HG03103 (cell line): ENCODE data around the gene IQCM.

Experiments
- ATAC-seq: cut with Tn5 transposase; IDR thresholded peaks from one replicate; pipeline ENCODE4 v1.9.1; 2021; ENCODE audit warnings: low read depth; ENCODE audit not compliant: unreplicated experiment

Gene IQCM

DNA sequence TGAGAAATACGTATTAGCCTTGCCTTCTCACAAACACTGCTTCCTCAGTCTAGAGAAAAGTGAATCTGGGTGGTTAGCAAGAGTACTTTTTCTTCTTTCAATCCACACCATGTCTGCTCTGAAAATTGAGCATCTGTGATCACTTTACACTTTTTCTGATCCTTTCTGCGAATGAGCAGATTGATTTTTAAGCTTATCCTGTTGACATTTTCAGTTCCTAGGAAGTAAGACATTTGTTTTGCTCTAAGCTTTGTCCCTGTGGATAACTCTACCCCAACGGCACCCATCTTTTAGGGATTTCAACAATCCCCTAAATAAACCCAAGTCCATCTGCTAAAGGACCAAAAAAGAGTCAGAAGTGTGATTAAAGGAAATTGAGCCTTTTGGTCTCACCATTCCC, 487.5 kb downstream of the IQCM start:
- ATAC-seq, result no peak

DNA sequence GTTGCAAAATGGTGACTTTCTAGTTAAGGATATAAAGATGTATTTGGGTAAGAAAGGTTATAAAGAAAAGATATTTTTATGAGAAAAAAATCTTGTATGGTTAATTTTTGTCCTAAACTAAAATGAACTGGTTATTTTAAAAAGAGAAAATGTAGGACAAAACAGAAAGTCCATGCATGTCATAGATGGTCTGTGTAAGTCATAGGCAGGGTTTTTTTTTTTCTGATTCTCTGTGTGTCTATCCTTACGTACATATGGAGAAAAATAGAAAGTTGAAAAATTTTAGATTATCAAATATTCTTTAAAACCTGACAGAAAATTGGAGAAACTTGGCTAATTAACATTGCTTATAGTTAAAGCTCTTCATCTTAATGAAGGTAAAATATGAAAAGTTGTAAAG, 493.4 kb downstream of the IQCM start:
- ATAC-seq, result no peak

DNA sequence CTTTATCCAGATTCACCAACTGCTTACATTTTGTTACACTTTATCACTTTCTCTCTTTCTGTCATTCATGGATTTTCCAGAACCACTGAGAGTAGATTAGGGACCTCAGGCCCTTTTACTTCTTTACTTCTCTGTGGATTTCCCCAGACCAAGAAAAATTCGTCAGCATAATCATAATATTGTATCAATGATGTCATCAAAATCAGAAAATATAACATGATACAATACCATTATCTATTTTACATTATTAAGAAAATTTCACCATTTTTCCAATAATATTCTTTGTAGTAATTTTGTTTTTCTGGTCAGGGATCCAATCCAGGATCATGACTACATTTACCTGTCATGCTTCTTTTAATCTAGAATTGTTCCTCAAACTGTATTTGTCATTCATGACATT, 494.2 kb downstream of the IQCM start:
- no peak for ATAC-seq

DNA sequence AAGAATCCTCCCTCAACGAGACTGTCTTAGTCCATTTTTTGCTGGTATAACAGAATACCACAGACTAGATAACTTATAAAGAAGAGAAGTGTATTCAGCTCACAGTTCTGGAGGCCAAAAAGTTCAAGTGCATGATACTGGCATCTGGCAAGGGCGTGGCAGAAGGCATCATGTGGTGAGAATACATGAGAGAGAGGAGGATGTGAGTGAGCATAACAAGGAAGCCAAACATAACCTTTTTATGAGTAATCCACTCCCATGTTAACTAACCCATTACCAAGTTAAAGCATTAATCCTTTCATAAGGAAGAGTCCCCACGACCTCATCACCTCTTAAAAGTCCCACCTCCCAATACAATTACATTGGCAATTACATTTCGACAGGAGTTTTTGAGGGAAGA, 504.6 kb downstream of the IQCM start:
- ATAC-seq, result no peak

DNA sequence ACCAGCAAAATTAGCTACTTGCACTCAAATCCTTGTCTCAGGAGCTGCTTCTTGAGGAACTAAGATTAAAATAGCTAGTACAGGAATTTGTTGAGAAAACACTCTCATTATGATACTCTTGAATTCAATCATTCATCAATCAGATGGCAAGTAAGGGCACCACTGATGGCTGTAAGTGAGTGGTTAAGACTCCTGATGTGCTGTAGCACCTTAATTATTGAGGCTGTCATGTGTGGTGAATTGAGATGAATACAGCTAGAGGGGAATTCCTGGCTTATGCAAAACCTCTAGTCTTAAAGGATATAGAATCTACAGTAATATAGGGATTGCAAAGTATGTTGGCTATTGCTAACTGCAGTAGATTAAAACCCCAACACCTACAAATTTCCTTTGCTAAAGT, 509.1 kb downstream of the IQCM start:
- no peak for ATAC-seq
